ENCODE data around the gene PRDX1. TPM values are rescaled to one million over a fixed set of nuclear protein-coding genes. Genes with fewer than 3 reads are reported as not detected.

PRDX1 gene
- total RNA-seq, 1 donor from 2014 or later = 698 TPM

Other genes starting within 250 kb of the PRDX1 start
- gene HPDL, start 195.0 kb downstream of the PRDX1 start, total RNA-seq = 0.85 and 4.6 TPM in 2 replicates
- 21.6 and 34.7 TPM in 2 replicates for gene TOE1, start 181.7 kb downstream of the PRDX1 start, total RNA-seq
- 18.0 and 18.9 TPM in 2 replicates for gene MUTYH, start 181.4 kb downstream of the PRDX1 start, total RNA-seq
- 6.7 and 7.7 TPM in 2 replicates for gene TESK2, start 30.7 kb downstream of the PRDX1 start, total RNA-seq
- gene CCDC163, start 21.8 kb downstream of the PRDX1 start, total RNA-seq = 0.23 and 1.0 TPM in 2 replicates
- gene MMACHC, start 21.6 kb downstream of the PRDX1 start, total RNA-seq = 0.51 and 1.4 TPM in 2 replicates
- gene AKR1A1, start 28.9 kb upstream of the PRDX1 start, total RNA-seq = 141 and 232 TPM in 2 replicates
- gene NASP, start 62.2 kb upstream of the PRDX1 start, total RNA-seq = 88.2 and 114 TPM in 2 replicates
- 1.2 and 1.6 TPM in 2 replicates for gene CCDC17, start 102.2 kb upstream of the PRDX1 start, total RNA-seq
- gene GPBP1L1, start 164.6 kb upstream of the PRDX1 start, total RNA-seq = 120 and 145 TPM in 2 replicates
- gene TMEM69, start 166.3 kb upstream of the PRDX1 start, total RNA-seq = 11.9 and 20.5 TPM in 2 replicates
- 6.6 and 8.4 TPM in 2 replicates for gene IPP, start 228.8 kb upstream of the PRDX1 start, total RNA-seq

All from dermis blood vessel endothelial cell (primary cell).